Activated naive CD4-positive, alpha-beta T cell treated with anti-CD3 and anti-CD28 coated beads, Interleukin-2, amount 10 ng/mL, durations not matched to agents 5 hours and 36 hours (primary cell): Measurements from ENCODE around the gene TBC1D20. TPM values are rescaled to one million over a fixed set of nuclear protein-coding genes. Genes with fewer than 3 reads are reported as not detected.

Experiments
- total RNA-seq, 2 experiments: library from RNA; stranded (reverse); gene quantifications; one replicate each; pipeline ENCODE4 v1.2.3, GENCODE V29; 2021

TBC1D20 gene
- total RNA-seq: 10 to 100 TPM; 34.9 to 35.9 TPM

GRCh38 chr20:462199-462991 lies at the start of gene TBC1D20:
Gene TBC1D20, minus strand, starts transcription at chr20:462533. Its CDS starts 128 bp downstream, at chr20:462405.

GRCh38 chr20:407953-408842 lies 54.1 kb downstream of the TBC1D20 start, which contains the start of gene RBCK1:
Gene RBCK1, plus strand, starts transcription at chr20:408299. Its CDS starts 459 bp downstream, at chr20:408758.

Other genes with a start within 250 kb of the TBC1D20 start
- gene DEFB129, start 235.3 kb downstream of the TBC1D20 start, total RNA-seq: not detected
- gene DEFB132, start 204.8 kb downstream of the TBC1D20 start, total RNA-seq: not detected
- gene C20orf96, start 171.8 kb downstream of the TBC1D20 start, total RNA-seq: 1 to 10 TPM; 5.9 to 6.0 TPM
- 10 to 100 TPM; 24.7 to 25.8 TPM for gene ZCCHC3, start 165.0 kb downstream of the TBC1D20 start, total RNA-seq
- 1 to 10 TPM; 6.6 to 6.7 TPM for gene SOX12, start 137.0 kb downstream of the TBC1D20 start, total RNA-seq
- 1 to 10 TPM in 1 of 2 experiments, under 1 TPM in 1; 0.93 to 1.0 TPM for gene NRSN2, start 115.4 kb downstream of the TBC1D20 start, total RNA-seq
- 10 to 100 TPM; 30.9 to 31.9 TPM for gene TRIB3, start 81.8 kb downstream of the TBC1D20 start, total RNA-seq
- gene RBCK1, start 54.2 kb downstream of the TBC1D20 start, total RNA-seq: 100 to 1,000 TPM; 135 to 139 TPM
- gene CSNK2A1, start 81.3 kb upstream of the TBC1D20 start, total RNA-seq: 100 to 1,000 TPM; 105 to 108 TPM
- not detected for gene TCF15, start 147.8 kb upstream of the TBC1D20 start, total RNA-seq
- gene SRXN1, start 190.7 kb upstream of the TBC1D20 start, total RNA-seq: 1 to 10 TPM; 6.2 to 6.5 TPM
- not detected for gene SCRT2, start 213.3 kb upstream of the TBC1D20 start, total RNA-seq